ENCODE data around the gene RNF141. TPM values are rescaled to one million over a fixed set of nuclear protein-coding genes. Genes with fewer than 3 reads are reported as not detected.
A peak's percentile ranks its signal among the peaks of the same experiment; 100 is the strongest.

Gene RNF141, protein sequence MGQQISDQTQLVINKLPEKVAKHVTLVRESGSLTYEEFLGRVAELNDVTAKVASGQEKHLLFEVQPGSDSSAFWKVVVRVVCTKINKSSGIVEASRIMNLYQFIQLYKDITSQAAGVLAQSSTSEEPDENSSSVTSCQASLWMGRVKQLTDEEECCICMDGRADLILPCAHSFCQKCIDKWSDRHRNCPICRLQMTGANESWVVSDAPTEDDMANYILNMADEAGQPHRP
- polyA plus RNA-seq (ENCODE audit: insufficient read depth in 1 of 5, insufficient read length in 5 of 5, low replicate concordance in 1 of 5) = 10 to 100 TPM; 28.8 to 45.0 (median 37.3) TPM
- long read RNA-seq, donor 1, full-length matches to known transcripts = 60 of 60 reads
- long read RNA-seq, donor 1, partial matches to known transcripts = 0 of 60 reads
- long read RNA-seq, donor 1, other reads (novel, unspliced or antisense) = 0 of 60 reads
- long read RNA-seq, donor 2, full-length matches to known transcripts = 28 of 28 reads
- long read RNA-seq, donor 2, partial matches to known transcripts = 0 of 28 reads
- long read RNA-seq, donor 2, other reads (novel, unspliced or antisense) = 0 of 28 reads
- long read RNA-seq, donor 3, full-length matches to known transcripts = 45 of 45 reads
- long read RNA-seq, donor 3, partial matches to known transcripts = 0 of 45 reads
- long read RNA-seq, donor 3, other reads (novel, unspliced or antisense) = 0 of 45 reads
- long read RNA-seq, donor 4, full-length matches to known transcripts = 31 of 31 reads
- long read RNA-seq, donor 4, partial matches to known transcripts = 0 of 31 reads
- long read RNA-seq, donor 4, other reads (novel, unspliced or antisense) = 0 of 31 reads
- long read RNA-seq, donor 5, full-length matches to known transcripts = 49 of 54 reads
- long read RNA-seq, donor 5, partial matches to known transcripts = 5 of 54 reads
- long read RNA-seq, donor 5, other reads (novel, unspliced or antisense) = 0 of 54 reads
- long read RNA-seq, donor 6, full-length matches to known transcripts = 39 of 39 reads
- long read RNA-seq, donor 6, partial matches to known transcripts = 0 of 39 reads
- long read RNA-seq, donor 6, other reads (novel, unspliced or antisense) = 0 of 39 reads
- long read RNA-seq, donor 7, full-length matches to known transcripts = 22 of 22 reads
- long read RNA-seq, donor 7, partial matches to known transcripts = 0 of 22 reads
- long read RNA-seq, donor 7, other reads (novel, unspliced or antisense) = 0 of 22 reads
- long read RNA-seq, donor 8, full-length matches to known transcripts = 10 of 10 reads
- long read RNA-seq, donor 8, partial matches to known transcripts = 0 of 10 reads
- long read RNA-seq, donor 8, other reads (novel, unspliced or antisense) = 0 of 10 reads

GRCh38 chr11:10540915-10541560 lies at the start of gene RNF141:
RNF141 (minus strand) TSS chr11:10541187; CDS start chr11:10534158, 7,029 bp downstream.
- peak; percentile 95 for DNase-seq

DNA sequence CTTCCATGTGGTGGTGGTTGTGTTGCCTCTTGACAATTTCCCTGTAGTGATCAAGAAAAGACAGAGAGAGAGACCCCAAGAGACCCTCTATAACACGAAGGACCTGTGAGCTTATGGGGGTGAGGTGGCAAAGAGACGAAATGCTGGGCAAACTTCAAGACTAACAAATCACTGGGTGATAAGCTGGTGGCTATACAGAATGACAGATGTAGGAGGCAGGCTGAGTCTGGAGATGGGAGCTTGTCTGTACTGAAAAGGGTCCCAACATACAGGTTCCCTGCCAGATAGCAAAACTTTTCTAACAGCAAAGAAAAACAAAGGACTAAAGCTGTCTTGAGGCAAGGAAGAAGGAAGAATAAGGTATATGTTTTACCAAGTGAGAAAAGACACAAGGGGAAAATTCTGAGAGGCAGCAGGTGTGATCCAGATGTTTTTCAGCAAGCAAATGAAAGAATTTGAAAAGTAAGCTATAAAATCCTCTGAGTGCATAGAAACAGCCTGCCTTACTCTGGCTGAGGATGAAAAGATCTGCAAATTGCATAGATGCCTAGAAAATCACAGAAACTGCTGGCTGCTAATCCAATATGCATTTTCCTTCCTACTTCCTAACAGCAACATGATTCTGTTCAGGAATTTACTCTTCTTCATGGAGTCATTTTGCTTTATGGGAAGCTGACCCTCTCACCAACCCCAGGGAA lies 49.4 kb upstream of the RNF141 start:
- no peak for DNase-seq

GRCh38 chr11:10588904-10589303 lies 47.9 kb upstream of the RNF141 start:
- DNase-seq = no peak

DNA sequence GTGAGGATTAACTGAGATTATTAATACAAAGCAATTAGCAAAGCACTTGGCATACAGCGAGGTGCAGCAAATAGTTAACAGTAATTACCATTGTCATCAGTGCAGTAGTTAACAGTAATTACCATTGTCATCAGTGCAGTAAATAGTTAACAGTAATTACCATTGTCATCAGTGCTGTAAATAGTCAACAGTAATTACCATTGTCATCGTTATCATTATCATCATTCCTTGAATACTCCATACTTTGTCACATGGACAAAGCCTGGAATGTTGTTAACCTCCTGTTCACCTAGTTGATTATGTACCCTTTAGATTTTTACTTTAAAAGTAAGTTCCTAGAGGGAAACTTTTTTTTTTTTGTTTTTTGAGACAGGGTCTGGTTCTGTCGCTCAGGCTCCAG lies 47.0 kb upstream of the RNF141 start:
- DNase-seq = no peak

- DNase-seq = no peak
These were observed 46.4 kb upstream of the RNF141 start for GRCh38 chr11:10587388-10587787.

GRCh38 chr11:10584071-10584501 lies 43.1 kb upstream of the RNF141 start:
- DNase-seq = peak; percentile 63 to 70

GRCh38 chr11:10581481-10582019 lies 40.6 kb upstream of the RNF141 start:
- no peak for DNase-seq

DNA sequence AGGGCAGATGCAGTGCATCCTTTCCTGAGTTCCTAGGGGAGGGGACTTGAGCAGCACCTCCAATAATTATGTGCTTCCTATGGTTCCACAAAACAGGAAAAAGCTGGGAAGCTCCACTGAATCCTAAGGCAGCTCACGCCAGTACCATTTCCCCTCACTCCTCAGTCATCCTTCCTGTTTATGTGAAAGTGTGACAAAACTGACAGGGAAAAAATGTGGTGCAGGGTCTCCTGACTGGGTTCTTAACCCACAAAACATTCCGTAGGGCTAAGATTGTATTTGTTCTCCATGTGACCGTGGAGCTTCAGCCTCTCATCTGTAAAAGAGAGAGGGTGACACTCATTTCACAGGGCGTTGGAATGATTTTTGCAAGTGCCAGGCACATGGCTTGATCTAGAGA lies 39.6 kb upstream of the RNF141 start:
- DNase-seq = no peak

DNA sequence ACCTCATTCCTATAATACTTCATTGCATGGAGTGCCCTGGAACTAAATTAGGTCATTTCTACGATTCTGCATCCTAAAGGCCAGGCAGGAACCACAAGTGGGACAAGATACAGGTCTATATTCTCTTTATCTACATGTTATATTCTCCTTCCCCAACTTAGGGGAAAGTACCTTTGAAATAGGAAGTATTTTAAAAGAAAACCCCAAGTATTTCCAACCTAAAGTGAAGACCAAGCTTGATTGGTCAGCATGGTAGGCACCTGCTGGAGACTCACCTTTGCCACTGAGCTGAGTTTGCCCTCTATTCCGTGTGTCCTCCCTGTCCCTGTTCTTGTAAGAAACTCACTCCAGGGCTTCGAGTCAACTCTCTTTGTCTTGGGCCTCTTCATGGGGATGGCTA lies 38.7 kb upstream of the RNF141 start:
- no peak for DNase-seq

DNA sequence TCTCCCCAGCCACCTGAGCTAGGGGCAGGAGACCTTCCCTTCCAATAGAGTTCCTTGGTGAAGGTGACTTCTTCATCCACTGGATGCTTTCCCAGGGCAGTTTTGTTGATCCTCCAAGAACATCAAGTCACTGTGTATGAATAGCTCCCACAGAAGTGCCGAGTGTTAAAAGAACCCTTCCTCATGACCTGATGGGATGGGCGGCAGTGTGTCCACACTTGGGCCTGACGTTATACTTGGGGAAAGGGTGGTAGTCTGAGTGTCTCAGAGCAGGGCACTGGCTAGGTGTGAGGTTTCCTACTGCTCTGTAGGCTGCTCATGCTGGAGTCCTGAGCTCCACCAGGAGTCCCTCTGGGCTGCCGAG lies 35.0 kb upstream of the RNF141 start:
- no peak for DNase-seq

DNA sequence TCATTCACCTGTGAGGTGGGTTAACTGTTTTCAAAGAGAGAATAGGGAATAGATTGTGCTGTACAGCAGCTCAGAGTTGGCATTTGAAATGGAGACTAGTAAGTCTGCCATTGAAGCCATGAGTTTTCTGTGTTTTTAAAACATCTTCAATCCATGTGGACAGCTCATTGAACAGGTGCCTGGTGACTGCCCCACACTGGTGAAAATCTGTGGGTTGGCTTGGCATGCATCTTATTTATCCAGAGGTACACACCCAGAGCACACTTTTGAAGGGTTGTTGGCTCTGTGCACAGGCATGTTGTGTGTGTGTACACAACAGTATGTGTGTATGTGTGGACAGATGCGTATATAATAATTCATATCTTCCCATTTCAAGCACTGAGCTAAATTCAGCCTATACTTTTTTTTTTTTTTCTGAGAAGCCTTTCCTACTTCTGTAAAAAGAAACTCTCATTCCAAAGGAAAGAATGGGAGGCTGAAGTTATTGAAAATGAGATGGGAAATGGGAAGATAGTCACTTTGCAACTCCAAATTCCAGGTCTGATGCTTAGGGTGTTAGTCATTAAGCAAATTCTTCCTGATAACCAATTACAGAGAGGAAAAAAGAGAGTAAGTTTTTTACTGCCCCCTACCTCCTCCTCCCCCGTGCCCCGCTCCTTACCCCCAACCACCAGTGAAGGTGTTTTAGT lies 34.5 kb upstream of the RNF141 start:
- no peak for DNase-seq

- no peak for DNase-seq
These were observed 32.6 kb upstream of the RNF141 start for GRCh38 chr11:10573556-10573955.

DNA sequence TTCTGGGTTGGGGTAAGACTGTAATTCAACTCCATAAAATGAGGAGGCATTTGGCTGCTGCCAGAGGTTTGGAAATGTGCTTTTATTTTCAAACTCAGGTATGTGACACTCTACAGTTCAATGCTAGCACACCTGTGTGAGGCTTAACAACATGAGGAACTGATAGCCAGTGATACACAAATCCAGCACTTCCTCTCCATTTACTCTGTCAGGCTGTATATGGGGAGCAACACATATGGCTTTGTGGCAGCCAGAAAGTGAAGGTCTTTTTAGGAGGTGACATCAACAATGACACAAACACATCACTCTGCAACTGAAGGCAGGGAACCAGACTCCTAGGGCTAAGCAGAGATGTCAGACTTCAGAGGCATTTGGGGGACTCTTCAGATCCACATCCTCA lies 32.0 kb upstream of the RNF141 start:
- DNase-seq = no peak

GRCh38 chr11:10572533-10572932 lies 31.5 kb upstream of the RNF141 start:
- DNase-seq = no peak

DNA sequence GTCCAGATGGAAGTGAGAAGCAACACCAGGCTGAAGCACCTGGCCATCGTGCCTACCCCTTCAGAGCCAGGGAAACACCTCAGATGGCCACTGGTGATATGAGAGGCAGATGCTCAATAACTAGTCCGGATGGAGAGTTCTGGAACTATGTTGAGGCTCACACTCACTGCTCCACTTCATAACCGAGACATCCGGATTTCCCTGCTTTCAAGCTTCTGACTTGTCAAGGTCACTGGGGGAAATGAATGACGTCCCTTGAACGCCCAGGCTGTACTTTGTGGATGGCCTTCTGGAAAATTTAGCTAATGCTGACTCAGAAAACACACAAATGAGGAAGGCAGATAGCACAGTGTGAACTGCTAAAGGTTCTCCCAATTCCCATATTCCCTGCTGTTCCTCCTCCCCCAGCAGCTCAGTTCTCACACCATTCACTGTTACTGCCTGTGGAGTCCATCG lies 27.5 kb upstream of the RNF141 start, which contains the start of gene LYVE1:
LYVE1 (minus strand) TSS at position 180 of the 456 bp plus-strand sequence; CDS start at position 47, 133 bp downstream.
- no peak for DNase-seq

- DNase-seq = no peak
These were observed 26.5 kb upstream of the RNF141 start for GRCh38 chr11:10567446-10567845.

- DNase-seq = no peak
These were observed 25.4 kb upstream of the RNF141 start for GRCh38 chr11:10566257-10566957.

GRCh38 chr11:10565493-10565892 lies 24.5 kb upstream of the RNF141 start:
- no peak for DNase-seq
